Stomach (tissue), 9 donors: ENCODE data around the gene RHOD. TPM values are rescaled to one million over a fixed set of nuclear protein-coding genes. Genes with fewer than 3 reads are reported as not detected.

Source experiments
- DNase-seq, 2 donors: peaks; one replicate each; pipeline versions ENCODE4 v3.0.0 to v3.0.0-alpha.2; 2013 to 2019
- H3K27ac ChIP-seq, 5 donors: fragments of 200-600 bp in 4 of 5; sonication (generic) in 4 of 5; one replicate each; pipeline ENCODE4 v1.5.1; 2013 to 2019; ENCODE audit warnings: mild to moderate bottlenecking in 1 of 5, moderate library complexity in 1 of 5
- H3K27me3 ChIP-seq, 3 donors: fragments of 200-600 bp; sonication (generic); one replicate each; pipeline ENCODE4 v1.5.1; 2017 to 2019; ENCODE audit warnings: mixed run types in 1 of 3
- H3K36me3 ChIP-seq, 4 donors: fragments of 200-600 bp; sonication (generic); 1 replicate in 3 of 4; 2 replicates in 1 of 4; pipeline ENCODE4 v1.5.1; 2016 to 2019
- H3K4me1 ChIP-seq, 4 donors: fragments of 200-600 bp; sonication (generic); one replicate each; pipeline ENCODE4 v1.5.1; 2016 to 2019
- H3K4me3 ChIP-seq, 4 donors: fragments of 200-600 bp; sonication (generic) in 3 of 4; one replicate each; pipeline ENCODE4 v1.5.1; 2016 to 2019; ENCODE audit warnings: mild to moderate bottlenecking in 1 of 4
- H3K9me3 ChIP-seq, 4 donors: fragments of 200-600 bp; sonication (generic); one replicate each; pipeline ENCODE4 v1.5.1; 2016 to 2019
- EP300 ChIP-seq: sonication (generic); formaldehyde crosslinking; IDR thresholded peaks from one replicate; pipeline ENCODE4 v1.6.1; 2017; ENCODE audit warnings: antibody characterized with exemption
- POLR2A ChIP-seq, 4 donors: fragments of 450-650 bp; IDR thresholded peaks; one replicate each; pipeline ENCODE4 v1.6.1; 2016; ENCODE audit warnings: antibody characterized with exemption in 4 of 4, control low read depth in 2 of 4, mild to moderate bottlenecking in 1 of 4, moderate library complexity in 1 of 4
- POLR2AphosphoS5 ChIP-seq, 3 donors: sonication (generic); formaldehyde crosslinking; IDR thresholded peaks; one replicate each; pipeline ENCODE4 v1.6.1; 2016; ENCODE audit warnings: antibody characterized with exemption in 3 of 3
- WGBS, 5 donors: extraction: QIAGEN DNeasy Blood & Tissue Kit in 3 of 5; methylation state at CpG; one replicate each; pipeline versions ENCODE4 v1.1.5 to v1.1.7; 2013 to 2018; 5-methylcytosine and 5-hydroxymethylcytosine counted together
- intact Hi-C: fragments of 100-400 bp; cut with DNase I; formaldehyde crosslinking; loops from one replicate; pipeline ENCODE4 v1.15.1; 2023; ENCODE audit warnings: low total_unique reads
- polyA plus RNA-seq, 3 donors: library from polyadenylated mRNA; stranded (reverse); fragments of 200-250 nt; gene quantifications; one replicate each; pipeline ENCODE4 v1.2.3, GENCODE V29; 2013
- total RNA-seq, 5 donors: library from RNA; depleted of rRNA; stranded (reverse); fragments of >200 nt; gene quantifications; one replicate each; pipeline versions ENCODE4 v1.1.0 to v1.2.3, GENCODE V29; 2014 to 2016
- TF ChIP-seq, protein P1 (sequence below), 7 experiments: fragments of 450-650 bp in 4 of 7; fragments of 200-600 bp in 3 of 7; sonication (generic) in 3 of 7; IDR thresholded peaks; one replicate each; pipeline ENCODE4 v1.5.1; 2016 to 2019; ENCODE audit warnings: antibody characterized with exemption in 7 of 7, control low read depth in 2 of 7, mild to moderate bottlenecking in 1 of 7
- donor health status: healthy with polysubstance abuse.
- donor health status: Bipolar disorder and iron deficiency.
- donor health status: healthy.

The RHOD gene
- total and polyA plus RNA-seq, 8 donors = 1.2 to 46.8 (median 36.4) TPM

DNA sequence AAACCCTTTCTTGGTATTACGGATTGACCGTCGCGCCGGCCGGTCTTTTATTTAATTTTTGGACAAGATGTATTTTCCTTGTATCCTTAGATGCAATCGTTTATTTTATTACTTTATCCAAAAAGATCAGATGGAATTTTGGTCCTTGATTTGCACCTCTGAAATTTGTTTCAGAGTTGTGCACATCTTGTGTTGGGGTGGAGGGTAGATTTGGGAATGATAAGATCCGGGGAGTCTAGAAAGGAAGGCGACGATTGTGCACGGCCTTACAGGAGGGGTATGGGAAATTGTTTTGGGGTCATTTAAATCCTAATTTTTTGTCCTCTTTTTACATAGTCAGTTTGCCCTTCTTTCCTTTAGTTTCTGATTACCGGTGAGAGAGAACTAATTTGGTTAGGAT is 63.8 kb downstream of the RHOD start:
- intact Hi-C loops = no loop called here
- TF ChIP-seq EP300 (no peak), POLR2AphosphoS5 (IDR thresholded peaks at IDR 0.05) (no peak), POLR2A (IDR thresholded peaks at IDR 0.05) (no peak)
- TF ChIP-seq, protein P1, sequence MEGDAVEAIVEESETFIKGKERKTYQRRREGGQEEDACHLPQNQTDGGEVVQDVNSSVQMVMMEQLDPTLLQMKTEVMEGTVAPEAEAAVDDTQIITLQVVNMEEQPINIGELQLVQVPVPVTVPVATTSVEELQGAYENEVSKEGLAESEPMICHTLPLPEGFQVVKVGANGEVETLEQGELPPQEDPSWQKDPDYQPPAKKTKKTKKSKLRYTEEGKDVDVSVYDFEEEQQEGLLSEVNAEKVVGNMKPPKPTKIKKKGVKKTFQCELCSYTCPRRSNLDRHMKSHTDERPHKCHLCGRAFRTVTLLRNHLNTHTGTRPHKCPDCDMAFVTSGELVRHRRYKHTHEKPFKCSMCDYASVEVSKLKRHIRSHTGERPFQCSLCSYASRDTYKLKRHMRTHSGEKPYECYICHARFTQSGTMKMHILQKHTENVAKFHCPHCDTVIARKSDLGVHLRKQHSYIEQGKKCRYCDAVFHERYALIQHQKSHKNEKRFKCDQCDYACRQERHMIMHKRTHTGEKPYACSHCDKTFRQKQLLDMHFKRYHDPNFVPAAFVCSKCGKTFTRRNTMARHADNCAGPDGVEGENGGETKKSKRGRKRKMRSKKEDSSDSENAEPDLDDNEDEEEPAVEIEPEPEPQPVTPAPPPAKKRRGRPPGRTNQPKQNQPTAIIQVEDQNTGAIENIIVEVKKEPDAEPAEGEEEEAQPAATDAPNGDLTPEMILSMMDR (IDR thresholded peaks at IDR 0.05) = no peak
- Histone ChIP-seq H3K27me3 (no peaks in the 10 kb centered on the region), H3K27ac (peak overlapping the region; percentile 70 to 100 (median 97)), H3K9me3 (no peaks in the 10 kb centered on the region), H3K36me3 (peaks cover 0 to 25% (median 20%) of the 10 kb centered on the region in 4 donors), H3K4me3 (peak overlapping the region; percentile 85 to 99 (median 97)), H3K4me1 (peaks cover 24 to 66% (median 47%) of the 10 kb centered on the region in 4 donors)
- DNase-seq = no peak
- 0 to 1% (median 1%) methylated on average over 12 of the region's 12 CpGs for WGBS, 5 donors

GRCh38 chr11:67120881-67121710 is 64.4 kb downstream of the RHOD start:
- Histone ChIP-seq H3K27me3 (no peaks in the 10 kb centered on the region), H3K27ac (peak overlapping the region; percentile 70 to 100 (median 97)), H3K4me3 (peak overlapping the region; percentile 85 to 99 (median 97)), H3K36me3 (peaks cover 3 to 32% (median 27%) of the 10 kb centered on the region in 4 donors), H3K4me1 (peaks cover 24 to 62% (median 47%) of the 10 kb centered on the region in 4 donors), H3K9me3 (no peaks in the 10 kb centered on the region)
- intact Hi-C loops = no loop called here
- TF ChIP-seq POLR2A (IDR thresholded peaks at IDR 0.05) (no peak), EP300 (no peak), POLR2AphosphoS5 (IDR thresholded peaks at IDR 0.05) (peak in 2 of 3 donors; percentile 32 to 50)
- TF ChIP-seq, protein P1 (IDR thresholded peaks at IDR 0.05) = no peak
- DNase-seq = peak; percentile 45 to 70
- 5 to 7% (median 6%) methylated on average over 9 of the region's 9 CpGs for WGBS, 5 donors

Other genes starting within 250 kb of the RHOD start
- 100 to 1,000 TPM in 1 of 5 donors, 10 to 100 TPM in 2, 1 to 10 TPM in 1, under 1 TPM in 1; 0.58 to 124 (median 19.4) TPM for gene RCE1, start 213.4 kb upstream of the RHOD start, total RNA-seq
- 10 to 100 TPM in 2 of 3 donors, 1 to 10 TPM in 1; 9.7 to 22.5 (median 10.1) TPM for gene RCE1, start 213.4 kb upstream of the RHOD start, polyA plus RNA-seq
- gene LRFN4, start 199.8 kb upstream of the RHOD start, total RNA-seq = 10 to 100 TPM in 4 of 5 donors, 1 to 10 TPM in 1; 7.3 to 37.9 (median 19.2) TPM
- gene LRFN4, start 199.8 kb upstream of the RHOD start, polyA plus RNA-seq = 10 to 100 TPM in 1 of 3 donors, 1 to 10 TPM in 2; 2.1 to 12.7 (median 7.9) TPM
- gene PC, start 98.5 kb upstream of the RHOD start, total RNA-seq = 10 to 100 TPM in 2 of 5 donors, 1 to 10 TPM in 2, under 1 TPM in 1; 0.58 to 86.0 (median 8.9) TPM
- 10 to 100 TPM; 20.2 to 25.3 (median 25.2) TPM for gene PC, start 98.5 kb upstream of the RHOD start, polyA plus RNA-seq
- under 1 TPM in 1 of 5 donors, not detected in 4; 0.37 TPM for gene C11orf86, start 81.5 kb upstream of the RHOD start, total RNA-seq
- 1 to 10 TPM in 2 of 3 donors, not detected in 1; 1.1 to 2.9 TPM for gene C11orf86, start 81.5 kb upstream of the RHOD start, polyA plus RNA-seq
- not detected for gene SYT12, start 33.7 kb upstream of the RHOD start, total RNA-seq
- gene SYT12, start 33.7 kb upstream of the RHOD start, polyA plus RNA-seq = 1 to 10 TPM in 1 of 3 donors, under 1 TPM in 2; 0.31 to 1.1 (median 0.45) TPM
- gene KDM2A, start 62.4 kb downstream of the RHOD start, total RNA-seq = 100 to 1,000 TPM in 3 of 5 donors, 10 to 100 TPM in 2; 50.7 to 125 (median 110) TPM
- gene KDM2A, start 62.4 kb downstream of the RHOD start, polyA plus RNA-seq = 10 to 100 TPM; 15.4 to 24.9 (median 20.0) TPM
- gene GRK2, start 209.6 kb downstream of the RHOD start, total RNA-seq = 100 to 1,000 TPM in 4 of 5 donors, 10 to 100 TPM in 1; 53.8 to 266 (median 131) TPM
- 10 to 100 TPM; 44.0 to 59.4 (median 46.5) TPM for gene GRK2, start 209.6 kb downstream of the RHOD start, polyA plus RNA-seq
- gene ANKRD13D, start 232.5 kb downstream of the RHOD start, total RNA-seq = 10 to 100 TPM; 24.6 to 96.4 (median 42.6) TPM
- gene ANKRD13D, start 232.5 kb downstream of the RHOD start, polyA plus RNA-seq = 10 to 100 TPM; 18.5 to 61.3 (median 30.9) TPM
- 100 to 1,000 TPM in 3 of 5 donors, 10 to 100 TPM in 2; 23.5 to 217 (median 103) TPM for gene SSH3, start 246.7 kb downstream of the RHOD start, total RNA-seq
- 10 to 100 TPM; 18.8 to 34.3 (median 22.6) TPM for gene SSH3, start 246.7 kb downstream of the RHOD start, polyA plus RNA-seq